ENCODE measurements around the gene TMEM260.

The TMEM260 gene

GRCh38 chr14:56562883-56563282 lies 16.7 kb upstream of the TMEM260 start:
- Histone ChIP-seq H3K27ac (no peak overlapping the region), H3K4me3 (ENCODE audit: low read depth, low read length) (no peak overlapping the region), H3K36me3 (replicated peaks) (no peaks in the 10 kb centered on the region), H3K27me3 (replicated peaks) (no peaks in the 10 kb centered on the region)
- in situ Hi-C loops (cut with HindIII; ENCODE audit: low pct_ligation_motif_present, low sequenced_read_pairs) = no loop called here
- peak; percentile 1 for DNase-seq
- TF ChIP-seq, protein P1, sequence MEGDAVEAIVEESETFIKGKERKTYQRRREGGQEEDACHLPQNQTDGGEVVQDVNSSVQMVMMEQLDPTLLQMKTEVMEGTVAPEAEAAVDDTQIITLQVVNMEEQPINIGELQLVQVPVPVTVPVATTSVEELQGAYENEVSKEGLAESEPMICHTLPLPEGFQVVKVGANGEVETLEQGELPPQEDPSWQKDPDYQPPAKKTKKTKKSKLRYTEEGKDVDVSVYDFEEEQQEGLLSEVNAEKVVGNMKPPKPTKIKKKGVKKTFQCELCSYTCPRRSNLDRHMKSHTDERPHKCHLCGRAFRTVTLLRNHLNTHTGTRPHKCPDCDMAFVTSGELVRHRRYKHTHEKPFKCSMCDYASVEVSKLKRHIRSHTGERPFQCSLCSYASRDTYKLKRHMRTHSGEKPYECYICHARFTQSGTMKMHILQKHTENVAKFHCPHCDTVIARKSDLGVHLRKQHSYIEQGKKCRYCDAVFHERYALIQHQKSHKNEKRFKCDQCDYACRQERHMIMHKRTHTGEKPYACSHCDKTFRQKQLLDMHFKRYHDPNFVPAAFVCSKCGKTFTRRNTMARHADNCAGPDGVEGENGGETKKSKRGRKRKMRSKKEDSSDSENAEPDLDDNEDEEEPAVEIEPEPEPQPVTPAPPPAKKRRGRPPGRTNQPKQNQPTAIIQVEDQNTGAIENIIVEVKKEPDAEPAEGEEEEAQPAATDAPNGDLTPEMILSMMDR (IDR thresholded peaks at IDR 0.05; ENCODE audit: low read depth, low read length, missing control alignments) = no peak

DNA sequence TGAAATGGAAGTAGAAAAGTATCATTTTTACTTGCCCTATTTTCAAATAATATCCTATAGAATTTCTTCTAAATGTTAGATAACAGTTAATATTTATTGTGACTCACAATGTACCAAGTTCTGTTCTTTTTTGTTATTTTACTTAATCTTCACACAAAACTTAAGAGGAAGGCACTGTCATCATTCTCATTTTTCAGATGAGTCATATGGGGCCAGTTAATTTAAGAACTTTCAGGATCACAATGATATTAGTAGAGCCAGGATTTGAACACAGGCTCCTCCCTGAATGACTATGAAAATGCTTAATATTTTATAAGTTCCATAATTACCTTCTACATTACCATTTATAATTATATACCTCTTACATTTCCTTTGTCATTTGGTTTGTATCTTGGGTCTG lies 10.4 kb upstream of the TMEM260 start:
- no peaks in the 10 kb centered on the region for H3K27me3 ChIP-seq (replicated peaks)

GRCh38 chr14:56570295-56570694 lies 9.3 kb upstream of the TMEM260 start:
- no peak for DNase-seq
- Histone ChIP-seq H3K27ac (no peak overlapping the region), H3K27me3 (replicated peaks) (no peaks in the 10 kb centered on the region), H3K4me3 (ENCODE audit: low read depth, low read length) (no peak overlapping the region), H3K36me3 (replicated peaks) (no peaks in the 10 kb centered on the region)
- in situ Hi-C loops (cut with HindIII; ENCODE audit: low pct_ligation_motif_present, low sequenced_read_pairs) = no loop called here
- TF ChIP-seq, protein P1 (IDR thresholded peaks at IDR 0.05; ENCODE audit: low read depth, low read length, missing control alignments) = no peak

More for the DNA sequence above, 10.4 kb upstream of the TMEM260 start:
- TF ChIP-seq, protein P1 (IDR thresholded peaks at IDR 0.05; ENCODE audit: low read depth, low read length, missing control alignments) = no peak
- Histone ChIP-seq H3K4me3 (ENCODE audit: low read depth, low read length) (no peak overlapping the region), H3K36me3 (replicated peaks) (no peaks in the 10 kb centered on the region), H3K27ac (no peak overlapping the region)
- in situ Hi-C loops (cut with HindIII; ENCODE audit: low pct_ligation_motif_present, low sequenced_read_pairs) = no loop called here
- no peak for DNase-seq

GRCh38 chr14:56580221-56580711 lies 668 bp downstream of the TMEM260 start:
- in situ Hi-C loops (cut with HindIII; ENCODE audit: low pct_ligation_motif_present, low sequenced_read_pairs) = no loop called here

DNA sequence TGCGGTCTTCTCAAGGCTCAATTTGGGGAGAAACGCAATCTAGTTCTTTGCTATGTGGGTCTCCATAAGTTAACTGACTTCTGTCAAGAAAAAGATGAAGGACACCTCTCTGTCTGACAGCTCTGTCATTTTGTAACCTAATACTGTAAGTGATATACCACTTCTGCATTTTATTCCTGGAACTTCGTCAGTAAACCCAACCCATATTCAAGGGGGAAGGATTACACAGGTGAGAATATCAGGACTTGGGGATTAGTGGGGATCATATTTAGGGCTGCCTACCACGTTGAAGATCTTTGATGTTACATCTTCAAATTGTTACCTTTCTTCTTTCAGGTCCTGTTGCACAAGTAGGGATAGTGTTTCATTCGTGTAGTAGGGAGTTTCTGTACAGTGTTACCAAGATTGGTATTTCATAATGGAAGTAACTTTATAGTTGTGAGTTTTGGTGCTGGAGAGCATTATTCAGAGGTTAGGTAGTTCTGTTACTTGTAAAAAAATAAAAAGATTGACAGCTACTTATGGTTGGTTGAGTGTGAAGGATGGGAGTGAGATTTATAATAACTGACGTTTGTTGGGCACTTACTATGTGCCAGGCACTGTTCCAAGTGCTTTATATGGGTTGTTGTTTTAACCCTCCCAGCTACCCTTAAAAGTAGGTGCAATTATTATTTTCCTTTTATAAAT lies 1.6 kb downstream of the TMEM260 start:
- in situ Hi-C loops (cut with HindIII; ENCODE audit: low pct_ligation_motif_present, low sequenced_read_pairs) = no loop called here
- peak overlapping the region; percentile 84 for H3K4me3 ChIP-seq (ENCODE audit: low read depth, low read length)
- peaks cover 6% of the 10 kb centered on the region for H3K36me3 ChIP-seq (replicated peaks)
- TF ChIP-seq, protein P1 (IDR thresholded peaks at IDR 0.05; ENCODE audit: low read depth, low read length, missing control alignments) = no peak
- no peak overlapping the region for H3K27ac ChIP-seq
- no peak for DNase-seq
- H3K27me3 ChIP-seq (replicated peaks) = no peaks in the 10 kb centered on the region

More at GRCh38 chr14:56580221-56580711, 668 bp downstream of the TMEM260 start:
- peak overlapping the region; percentile 97 for H3K27ac ChIP-seq
- TF ChIP-seq, protein P1 (IDR thresholded peaks at IDR 0.05; ENCODE audit: low read depth, low read length, missing control alignments) = no peak
- peak overlapping the region; percentile 84 for H3K4me3 ChIP-seq (ENCODE audit: low read depth, low read length)
- H3K36me3 ChIP-seq (replicated peaks) = peaks cover 3% of the 10 kb centered on the region
- DNase-seq = no peak
- no peaks in the 10 kb centered on the region for H3K27me3 ChIP-seq (replicated peaks)
